H1 (cell line): ENCODE measurements around the gene IDH2. TPM values are rescaled to one million over a fixed set of nuclear protein-coding genes. Genes with fewer than 3 reads are reported as not detected.

Experiments used
- BCL11A ChIP-seq, 2 experiments: IDR thresholded peaks; one replicate each; pipeline ENCODE4 v1.6.1; 2011; ENCODE audit warnings: low read depth in 2 of 2, low read length in 2 of 2, mild to moderate bottlenecking in 2 of 2
- CHD1 ChIP-seq: IDR thresholded peaks from 2 replicates; pipeline ENCODE4 v1.6.1; 2012; ENCODE audit warnings: low read depth, low read length, improper control_type of control experiment
- CTBP2 ChIP-seq: IDR thresholded peaks from 2 replicates; pipeline ENCODE4 v1.7.0; 2011; ENCODE audit warnings: borderline replicate concordance, mild to moderate bottlenecking, moderate library complexity, mixed read lengths, low read length; ENCODE audit not compliant: insufficient read depth, insufficient read length
- FOSL1 ChIP-seq: IDR thresholded peaks from 2 replicates; pipeline ENCODE4 v1.6.1; 2011; ENCODE audit warnings: mild to moderate bottlenecking, low read depth, low read length, moderate library complexity; ENCODE audit not compliant: insufficient read depth
- JUND ChIP-seq: IDR thresholded peaks from 2 replicates; pipeline ENCODE4 v1.6.1; 2011; ENCODE audit warnings: mild to moderate bottlenecking, improper control_type of control experiment, low read length
- KDM1A ChIP-seq: fragments of 200-600, 300-600 bp; sonication (generic); IDR thresholded peaks from 2 replicates; pipeline ENCODE4 v1.7.1; 2016; ENCODE audit warnings: mild to moderate bottlenecking, low read length, borderline replicate concordance
- SAP30 ChIP-seq: fragments of 300-600 bp; sonication (generic); IDR thresholded peaks from 2 replicates; pipeline ENCODE4 v1.7.1; 2012; ENCODE audit warnings: low read length, moderate library complexity, mild to moderate bottlenecking, inconsistent platforms; ENCODE audit not compliant: insufficient read depth, insufficient replicate concordance
- ZNF274 ChIP-seq: IDR thresholded peaks from 2 replicates; pipeline ENCODE4 v1.7.0; 2012; ENCODE audit warnings: low read length, borderline replicate concordance; ENCODE audit errors: extremely low read depth
- polyA plus RNA-seq, 7 experiments: library from polyadenylated mRNA; depleted of rRNA in 3 of 7; stranded (reverse) in 5 of 7; unstranded in 2 of 7; fragments of >200 nt in 5 of 7; fragments of 200-250 nt in 2 of 7; gene quantifications; 1 replicate in 5 of 7; 2 replicates in 1 of 7; 4 replicates in 1 of 7; pipeline versions ENCODE4 v1.2.1 to v1.2.3, GENCODE V29; 2011 to 2013; ENCODE audit warnings: missing spikeins in 2 of 7, mixed read lengths in 2 of 7
- total RNA-seq: library from RNA; stranded (reverse); fragmentation: NEBNext Ultra II Directional; extraction: Animal tissue kit (Norgen Biotek cat#: 25700); gene quantifications from 2 replicates; pipeline ENCODE4 v1.2.1, GENCODE V29; 2021

IDH2 gene
- total and polyA plus RNA-seq, 2 of the 8 experiments (the other 6 are each of a cell fraction or from before 2014, with no cell fraction given), result 64.2 to 84.6 TPM

GRCh38 chr15:90053685-90054466 is 48.4 kb downstream of the IDH2 start (continued):
- no peak for TF ChIP-seq SAP30
- no peak for TF ChIP-seq JUND
- TF ChIP-seq FOSL1, result no peak
- no peak for TF ChIP-seq BCL11A (IDR thresholded peaks at IDR 0.05; ENCODE audit: low read depth in 2 of 2, low read length in 2 of 2)
- no peak for TF ChIP-seq CTBP2
- TF ChIP-seq KDM1A, result no peak
- TF ChIP-seq CHD1, result no peak
- no peak for TF ChIP-seq ZNF274
- TF ChIP-seq, all 59 proteins: peak for 0
